Measurements from ENCODE around the gene BMP4.

Gene BMP4

GRCh38 chr14:53938136-53938837, 18.3 kb downstream of the BMP4 start:
- DNase-seq (ENCODE audit: low spot score) = no peak
- no peak for TF ChIP-seq CTCF (IDR thresholded peaks at IDR 0.05; ENCODE audit: extremely low read depth, insufficient read depth, missing control alignments)
- in situ Hi-C loops (cut with MboI; ENCODE audit: low pct_unique_long_range_greater_than_20kb, low sequenced_read_pairs, unreplicated experiment) = no loop called here

GRCh38 chr14:53934778-53935414, 21.7 kb downstream of the BMP4 start:
- no peak for TF ChIP-seq CTCF (IDR thresholded peaks at IDR 0.05; ENCODE audit: extremely low read depth, insufficient read depth, missing control alignments)
- DNase-seq (ENCODE audit: low spot score) = no peak
- in situ Hi-C loops (cut with MboI; ENCODE audit: low pct_unique_long_range_greater_than_20kb, low sequenced_read_pairs, unreplicated experiment) = no loop called here

GRCh38 chr14:53932966-53933365, 23.7 kb downstream of the BMP4 start:
- no peak for TF ChIP-seq CTCF (IDR thresholded peaks at IDR 0.05; ENCODE audit: extremely low read depth, insufficient read depth, missing control alignments)
- DNase-seq (ENCODE audit: low spot score) = no peak

GRCh38 chr14:53929871-53930715, 26.5 kb downstream of the BMP4 start:
- TF ChIP-seq CTCF (IDR thresholded peaks at IDR 0.05; ENCODE audit: extremely low read depth, insufficient read depth, missing control alignments) = peak; percentile 68
- in situ Hi-C loops (cut with MboI; ENCODE audit: low pct_unique_long_range_greater_than_20kb, low sequenced_read_pairs, unreplicated experiment) = no loop called here
- DNase-seq (ENCODE audit: low spot score) = peak; percentile 34

More at GRCh38 chr14:53932966-53933365, 23.7 kb downstream of the BMP4 start:
- in situ Hi-C loops (cut with MboI; ENCODE audit: low pct_unique_long_range_greater_than_20kb, low sequenced_read_pairs, unreplicated experiment) = no loop called here

- no peak for DNase-seq (ENCODE audit: low spot score)
- no peak for TF ChIP-seq CTCF (IDR thresholded peaks at IDR 0.05; ENCODE audit: extremely low read depth, insufficient read depth, missing control alignments)
- in situ Hi-C loops (cut with MboI; ENCODE audit: low pct_unique_long_range_greater_than_20kb, low sequenced_read_pairs, unreplicated experiment) = no loop called here
Measured at GRCh38 chr14:53927171-53927570, 29.5 kb downstream of the BMP4 start.

- DNase-seq (ENCODE audit: low spot score) = no peak
- TF ChIP-seq CTCF (IDR thresholded peaks at IDR 0.05; ENCODE audit: extremely low read depth, insufficient read depth, missing control alignments) = no peak
- in situ Hi-C loops (cut with MboI; ENCODE audit: low pct_unique_long_range_greater_than_20kb, low sequenced_read_pairs, unreplicated experiment) = no loop called here
Measured at GRCh38 chr14:53925201-53925766, 31.3 kb downstream of the BMP4 start.

All from GM13977 (cell line).